IMR-90 (cell line): Measurements from ENCODE around the gene ANO9. TPM values are rescaled to one million over a fixed set of nuclear protein-coding genes. Genes with fewer than 3 reads are reported as not detected.

Experiments
- ATAC-seq: fragments of 200-7000 bp; cut with Tn5 transposase; 2 replicates; pipeline ENCODE4 v1.9.1; 2020; ENCODE audit warnings: low read depth, mild to moderate bottlenecking, moderate library complexity
- BruUV-seq: library from RNA; stranded (reverse); fragments of 400-500 nt; replicated peaks from 2 replicates; lab custom pipeline; 2021; lab: Mats Ljungman, UMichigan
- CTCF ChIA-PET: fragments of 300-600 bp; formaldehyde crosslinking; extraction: SDS; loops from one replicate; lab custom pipeline; 2021; ENCODE audit warnings: antibody characterized with exemption; lab: Yijun Ruan, JAX
- POLR2A ChIA-PET: fragments of 300-600 bp; sonication (Branson Sonifier 250); formaldehyde crosslinking; loops from one replicate; lab custom pipeline; 2022; ENCODE audit warnings: antibody characterized with exemption; ENCODE audit not compliant: unreplicated experiment; lab: Charles Lee
- DNase-seq: peaks from one replicate; pipeline ENCODE4 v3.0.0; 2013
- H2AFZ ChIP-seq: replicated peaks from 2 replicates; pipeline ENCODE3; 2013; ENCODE audit warnings: low read length, mild to moderate bottlenecking; ENCODE audit not compliant: poor library complexity
- H2AK5ac ChIP-seq: 2 replicates; pipeline ENCODE4 v1.6.1; 2013; ENCODE audit warnings: low read depth, low read length, inconsistent platforms
- H2AK9ac ChIP-seq: replicated peaks from 2 replicates; pipeline ENCODE3; 2013; ENCODE audit warnings: mild to moderate bottlenecking, low read depth, low read length, moderate library complexity; ENCODE audit not compliant: poor library complexity
- H2BK120ac ChIP-seq: 2 replicates; pipeline ENCODE4 v1.6.1; 2013; ENCODE audit warnings: low read depth, low read length, inconsistent platforms
- H2BK15ac ChIP-seq: 3 replicates; pipeline ENCODE4 v1.6.1; 2013; ENCODE audit warnings: low read depth, low read length, inconsistent platforms
- H2BK20ac ChIP-seq: 2 replicates; pipeline ENCODE4 v1.6.1; 2013; ENCODE audit warnings: low read depth, mild to moderate bottlenecking, inconsistent platforms, low read length, moderate library complexity
- H2BK5ac ChIP-seq: 2 replicates; pipeline ENCODE4 v1.6.1; 2013; ENCODE audit warnings: mild to moderate bottlenecking, low read depth, low read length, inconsistent platforms; ENCODE audit not compliant: poor library complexity, severe bottlenecking
- H3K14ac ChIP-seq: replicated peaks from 2 replicates; pipeline ENCODE4 v1.6.1; 2013; ENCODE audit warnings: low read depth, low read length, inconsistent platforms
- H3K18ac ChIP-seq: 2 replicates; pipeline ENCODE4 v1.6.1; 2013; ENCODE audit warnings: low read depth, low read length, control low read depth
- H3K23ac ChIP-seq: 2 replicates; pipeline ENCODE4 v1.6.1; 2013; ENCODE audit warnings: low read depth, low read length, inconsistent platforms
- H3K27ac ChIP-seq: 2 replicates; pipeline ENCODE4 v1.5.1; 2013; ENCODE audit warnings: mild to moderate bottlenecking, control low read depth, low read length; ENCODE audit not compliant: insufficient read depth
- H3K27me3 ChIP-seq: 2 replicates; pipeline ENCODE4 v1.6.1; 2013; ENCODE audit warnings: low read length; ENCODE audit not compliant: control insufficient read depth, insufficient read depth
- H3K36me3 ChIP-seq: 2 replicates; pipeline ENCODE4 v1.6.1; 2013; ENCODE audit warnings: low read length, mixed read lengths; ENCODE audit not compliant: control insufficient read depth, insufficient read depth
- H3K4ac ChIP-seq: 2 replicates; pipeline ENCODE4 v1.6.1; 2013; ENCODE audit warnings: low read depth, low read length, inconsistent platforms
- H3K4me1 ChIP-seq: 2 replicates; pipeline ENCODE4 v1.6.1; 2013; ENCODE audit warnings: low read length, mixed read lengths; ENCODE audit not compliant: control insufficient read depth, insufficient read depth
- H3K4me2 ChIP-seq: 2 replicates; pipeline ENCODE4 v1.6.1; 2013; ENCODE audit warnings: low read depth, mild to moderate bottlenecking, control low read depth, low read length, moderate library complexity
- H3K4me3 ChIP-seq: 2 replicates; pipeline ENCODE4 v1.5.1; 2013; ENCODE audit warnings: low read depth, mild to moderate bottlenecking, control low read depth, low read length, moderate library complexity; ENCODE audit not compliant: insufficient read depth
- H3K56ac ChIP-seq: 2 replicates; pipeline ENCODE4 v1.6.1; 2013; ENCODE audit warnings: low read length, inconsistent platforms; ENCODE audit not compliant: insufficient read depth; ENCODE audit errors: extremely low read depth
- H3K79me1 ChIP-seq, 2 experiments: 2 replicates each; pipeline ENCODE4 v1.6.1; 2013; ENCODE audit warnings: low read length in 2 of 2, inconsistent platforms in 1 of 2, low read depth in 1 of 2
- H3K9ac ChIP-seq: 2 replicates; pipeline ENCODE4 v1.6.1; 2013; ENCODE audit warnings: low read depth, low read length, control low read depth
- H3K9me1 ChIP-seq: 2 replicates; pipeline ENCODE4 v1.6.1; 2013; ENCODE audit warnings: low read length, inconsistent platforms; ENCODE audit not compliant: insufficient read depth
- H3K9me3 ChIP-seq: 2 replicates; pipeline ENCODE4 v1.6.1; 2013; ENCODE audit warnings: low read length; ENCODE audit not compliant: control insufficient read depth, insufficient read depth
- H4K20me1 ChIP-seq: 2 replicates; pipeline ENCODE4 v1.6.1; 2013; ENCODE audit warnings: low read length, inconsistent platforms; ENCODE audit not compliant: insufficient read depth
- H4K5ac ChIP-seq: 2 replicates; pipeline ENCODE4 v1.6.1; 2013; ENCODE audit warnings: mild to moderate bottlenecking, low read depth, low read length, control low read depth
- H4K8ac ChIP-seq, 2 experiments: 2 replicates each; pipeline ENCODE4 v1.6.1; 2013; ENCODE audit warnings: low read depth in 2 of 2, low read length in 2 of 2, control low read depth in 1 of 2, inconsistent platforms in 1 of 2
- H4K91ac ChIP-seq: 2 replicates; pipeline ENCODE4 v1.6.1; 2013; ENCODE audit warnings: low read depth, low read length, inconsistent platforms; ENCODE audit not compliant: insufficient read depth
- BHLHE40 ChIP-seq: fragments of 150-350 bp; IDR thresholded peaks from 2 replicates; pipeline ENCODE4 v1.6.1; 2016; ENCODE audit warnings: mild to moderate bottlenecking, low read depth, low read length
- CEBPB ChIP-seq: IDR thresholded peaks from 2 replicates; pipeline ENCODE4 v1.6.1; 2012; ENCODE audit warnings: low read depth, low read length, improper control_type of control experiment
- CHD1 ChIP-seq: IDR thresholded peaks from 2 replicates; pipeline ENCODE4 v1.6.1; 2012; ENCODE audit warnings: low read depth, low read length, improper control_type of control experiment
- ELK1 ChIP-seq: fragments of 150-350 bp; IDR thresholded peaks from 2 replicates; pipeline ENCODE4 v1.6.1; 2016; ENCODE audit warnings: low read depth, mild to moderate bottlenecking, low read length, moderate library complexity, borderline replicate concordance
- FOS ChIP-seq: fragments of 150-350 bp; IDR thresholded peaks from 2 replicates; pipeline ENCODE4 v1.6.1; 2016; ENCODE audit warnings: low read depth, low read length
- MAFK ChIP-seq: IDR thresholded peaks from 2 replicates; pipeline ENCODE4 v1.6.1; 2012; ENCODE audit warnings: low read depth, low read length, improper control_type of control experiment
- MAZ ChIP-seq: IDR thresholded peaks from 2 replicates; pipeline ENCODE4 v1.6.1; 2012; ENCODE audit warnings: low read depth, mild to moderate bottlenecking, low read length, improper control_type of control experiment, moderate library complexity, borderline replicate concordance
- MXI1 ChIP-seq: IDR thresholded peaks from 2 replicates; pipeline ENCODE4 v1.6.1; 2012; ENCODE audit warnings: low read depth, mild to moderate bottlenecking, low read length, moderate library complexity, borderline replicate concordance
- NFE2L2 ChIP-seq: fragments of 150-350 bp; IDR thresholded peaks from 2 replicates; pipeline ENCODE4 v1.6.1; 2016; ENCODE audit warnings: low read depth, mild to moderate bottlenecking, low read length
- POLR2A ChIP-seq: IDR thresholded peaks from 2 replicates; pipeline ENCODE4 v1.6.1; 2012; ENCODE audit warnings: mild to moderate bottlenecking, low read depth, low read length
- RAD21 ChIP-seq: IDR thresholded peaks from 2 replicates; pipeline ENCODE4 v1.6.1; 2012; ENCODE audit warnings: low read length, improper control_type of control experiment
- RCOR1 ChIP-seq: IDR thresholded peaks from 2 replicates; pipeline ENCODE4 v1.6.1; 2012; ENCODE audit warnings: mild to moderate bottlenecking, low read length, improper control_type of control experiment; ENCODE audit not compliant: insufficient replicate concordance
- RFX5 ChIP-seq: IDR thresholded peaks from 2 replicates; pipeline ENCODE4 v1.8.0; 2012; ENCODE audit warnings: low read depth, mild to moderate bottlenecking, low read length, moderate library complexity
- SMC3 ChIP-seq: fragments of 150-350 bp; IDR thresholded peaks from 2 replicates; pipeline ENCODE4 v1.6.1; 2016; ENCODE audit warnings: low read depth, mild to moderate bottlenecking, antibody characterized with exemption, low read length, moderate library complexity
- USF2 ChIP-seq: fragments of 150-350 bp; IDR thresholded peaks from 2 replicates; pipeline ENCODE4 v1.6.1; 2017; ENCODE audit warnings: mild to moderate bottlenecking, antibody characterized with exemption, low read length, low read depth
- WGBS, 2 experiments: methylation state at CpG; one replicate each; pipeline versions ENCODE4 v1.1.5 to v1.1.7; 2013; ENCODE audit warnings: missing lambda C conversion rate in 2 of 2; ENCODE audit not compliant: insufficient read length in 1 of 2; ENCODE audit errors: extremely low coverage in 2 of 2; 5-methylcytosine and 5-hydroxymethylcytosine counted together
- dilution Hi-C: fragments of 300-500 bp; cut with HindIII; formaldehyde crosslinking; loops from one replicate; pipeline ENCODE4 v1.14.3; 2018; ENCODE audit warnings: low sequenced_read_pairs; ENCODE audit not compliant: unreplicated experiment
- in situ Hi-C: fragments of 300-500 bp; cut with MboI; formaldehyde crosslinking; loops from 3 replicates; pipeline ENCODE4 v1.14.3; 2019; ENCODE audit warnings: low sequenced_read_pairs, inconsistent platforms, mixed read lengths
- intact Hi-C: fragments of 100-400 bp; cut with micrococcal nuclease; formaldehyde crosslinking; loops from 2 replicates; pipeline ENCODE4 v1.10.0; 2022
- polyA plus RNA-seq, 3 experiments: library from polyadenylated mRNA; depleted of rRNA; stranded (reverse); fragments of >200 nt; gene quantifications; 2 replicates each; pipeline ENCODE4 v1.2.3, GENCODE V29; 2012; ENCODE audit warnings: low replicate concordance in 1 of 3
- total RNA-seq: library from RNA; depleted of rRNA; stranded (reverse); fragments of >200 nt; gene quantifications from 2 replicates; pipeline ENCODE4 v1.2.3, GENCODE V29; 2012

The ANO9 gene
- total and polyA plus RNA-seq, 2 of the 4 experiments (the other 2 are of a cell fraction), result not detected

GRCh38 chr11:454801-455565 is 13.2 kb upstream of the ANO9 start (continued):
- no peak for TF ChIP-seq NFE2L2

GRCh38 chr11:454043-454442 is 12.2 kb upstream of the ANO9 start:
- Histone ChIP-seq H4K8ac (no peak overlapping the region), H3K9ac (no peak overlapping the region), H3K27me3 (no peaks in the 10 kb centered on the region), H3K23ac (no peak overlapping the region), H2AK9ac (no peak overlapping the region), H3K4me3 (no peak overlapping the region), H2AFZ (no peak overlapping the region), H2BK5ac (no peak overlapping the region), H2AK5ac (no peak overlapping the region), H3K14ac (no peak overlapping the region), H3K79me1 (peaks cover 12 to 82% of the 10 kb centered on the region in 2 experiments; a peak in 3 of 4 replicates), H3K27ac (no peak overlapping the region), H3K4me1 (peaks cover 6% of the 10 kb centered on the region), H3K9me3 (no peaks in the 10 kb centered on the region), H3K36me3 (peaks cover 23% of the 10 kb centered on the region), H3K56ac (no peak overlapping the region), H2BK120ac (no peak overlapping the region), H4K20me1 (peaks cover 33% of the 10 kb centered on the region), H3K4me2 (no peak overlapping the region), H4K5ac (no peak overlapping the region), H3K4ac (no peak overlapping the region), H3K18ac (no peak overlapping the region), H2BK20ac (no peak overlapping the region), H4K91ac (no peak overlapping the region), H2BK15ac (no peak overlapping the region), H3K9me1 (0 out of 2 replicates have a peak, but pooled peaks cover 4% of the 10 kb centered on the region)
- BruUV-seq, result no TSS peak
- ATAC-seq (no peak), DNase-seq (no peak)
- dilution Hi-C loops (no loop called here), intact Hi-C loops (no loop called here), in situ Hi-C loops (loop anchor here (10.0 kb wide), 1 partner anchor 149 kb away; the partner anchor contains the start of gene IFITM2)
- CTCF ChIA-PET, result no interaction called here
- POLR2A ChIA-PET, result interaction anchor here (0.6 kb wide), 1 partner anchor 63 kb away, joined by 10 read pairs; no protein-coding TSS in a partner anchor
- WGBS, 2 experiments, result 96% methylated on average over 7 of the region's 9 CpGs; no CpG with 5 or more reads in 1 of the 2 experiments
- TF ChIP-seq MAZ, result no peak
- no peak for TF ChIP-seq POLR2A
- TF ChIP-seq SMC3, result no peak
- no peak for TF ChIP-seq CEBPB
- TF ChIP-seq NFE2L2, result no peak
- no peak for TF ChIP-seq RCOR1
- TF ChIP-seq MAFK, result no peak
- TF ChIP-seq CHD1, result no peak
- TF ChIP-seq RAD21, result no peak
- TF ChIP-seq MXI1, result no peak
- TF ChIP-seq RFX5, result no peak
- no peak for TF ChIP-seq ELK1
- no peak for TF ChIP-seq FOS
- no peak for TF ChIP-seq BHLHE40
- TF ChIP-seq USF2, result no peak
